HS-5 (cell line): ENCODE data around the gene AGAP1.
"Not testable (repeated sequence)": the region's sequence is repeated elsewhere in the genome, so short reads cannot be mapped to it uniquely, and the experiment has no call there.

ENCODE experiments used
- DNase-seq: peaks from one replicate; pipeline ENCODE4 v3.0.0-alpha.2; 2012; ENCODE audit warnings: low read depth

Gene AGAP1

GRCh38 chr2:236130349-236130998 lies 636.6 kb downstream of the AGAP1 start:
- no peak for DNase-seq

GRCh38 chr2:236131073-236131692 lies 637.3 kb downstream of the AGAP1 start:
- DNase-seq, result no peak

- no peak for DNase-seq
Observed at GRCh38 chr2:236133410-236134012, 639.7 kb downstream of the AGAP1 start.

- no peak for DNase-seq
Observed at GRCh38 chr2:236136538-236136937, 642.7 kb downstream of the AGAP1 start.

- no peak for DNase-seq
Observed at GRCh38 chr2:236137066-236137465, 643.2 kb downstream of the AGAP1 start.

GRCh38 chr2:236141616-236142015 lies 647.8 kb downstream of the AGAP1 start:
- not testable (repeated sequence) for DNase-seq

- no peak for DNase-seq
Observed at GRCh38 chr2:236143811-236144210, 650.0 kb downstream of the AGAP1 start.

GRCh38 chr2:236146436-236146835 lies 652.6 kb downstream of the AGAP1 start:
- DNase-seq, result no peak

GRCh38 chr2:236155406-236155805 lies 661.6 kb downstream of the AGAP1 start:
- DNase-seq, result no peak

GRCh38 chr2:236156095-236156859 lies 662.4 kb downstream of the AGAP1 start:
- DNase-seq, result no peak

GRCh38 chr2:236156860-236157194 lies 663.0 kb downstream of the AGAP1 start:
- no peak for DNase-seq

GRCh38 chr2:236157366-236157765 lies 663.5 kb downstream of the AGAP1 start:
- DNase-seq, result no peak

- no peak for DNase-seq
Observed at GRCh38 chr2:236157815-236158498, 664.1 kb downstream of the AGAP1 start.

- DNase-seq, result no peak
Observed at GRCh38 chr2:236158969-236159777, 665.3 kb downstream of the AGAP1 start.

- DNase-seq, result no peak
Observed at GRCh38 chr2:236159778-236160170, 665.9 kb downstream of the AGAP1 start.

GRCh38 chr2:236160366-236161081 lies 666.7 kb downstream of the AGAP1 start:
- no peak for DNase-seq

- no peak for DNase-seq
Observed at GRCh38 chr2:236161082-236161462, 667.2 kb downstream of the AGAP1 start.

GRCh38 chr2:236161531-236161930 lies 667.7 kb downstream of the AGAP1 start:
- DNase-seq, result no peak

- DNase-seq, result no peak
Observed at GRCh38 chr2:236162031-236162845, 668.4 kb downstream of the AGAP1 start.

- no peak for DNase-seq
Observed at GRCh38 chr2:236162882-236163470, 669.1 kb downstream of the AGAP1 start.
